Measurements from ENCODE around the gene NDUFA7.

DNA sequence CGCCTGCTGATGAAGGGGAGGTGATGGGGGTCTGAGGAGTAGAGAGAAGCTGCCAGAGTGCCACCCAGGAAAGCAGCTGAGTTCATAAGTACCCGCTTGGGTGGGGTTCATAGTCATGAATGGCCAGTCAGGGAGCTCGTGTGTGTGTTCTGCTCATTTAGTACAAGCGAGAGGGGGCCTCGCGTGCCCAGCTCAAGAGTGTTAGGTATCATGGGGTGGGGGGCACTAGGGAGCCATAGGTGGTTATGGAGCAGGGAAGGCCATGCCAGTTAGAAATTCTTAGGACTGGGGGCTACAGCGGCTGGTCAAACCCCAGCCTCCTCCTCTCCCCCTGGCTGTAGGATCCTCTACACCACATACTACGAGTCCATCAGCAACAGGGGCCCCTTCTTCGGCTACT, 59.8 kb downstream of the NDUFA7 start:
- TF ChIP-seq POLR2A (IDR thresholded peaks at IDR 0.05) = no peak
- TF ChIP-seq, protein P1, sequence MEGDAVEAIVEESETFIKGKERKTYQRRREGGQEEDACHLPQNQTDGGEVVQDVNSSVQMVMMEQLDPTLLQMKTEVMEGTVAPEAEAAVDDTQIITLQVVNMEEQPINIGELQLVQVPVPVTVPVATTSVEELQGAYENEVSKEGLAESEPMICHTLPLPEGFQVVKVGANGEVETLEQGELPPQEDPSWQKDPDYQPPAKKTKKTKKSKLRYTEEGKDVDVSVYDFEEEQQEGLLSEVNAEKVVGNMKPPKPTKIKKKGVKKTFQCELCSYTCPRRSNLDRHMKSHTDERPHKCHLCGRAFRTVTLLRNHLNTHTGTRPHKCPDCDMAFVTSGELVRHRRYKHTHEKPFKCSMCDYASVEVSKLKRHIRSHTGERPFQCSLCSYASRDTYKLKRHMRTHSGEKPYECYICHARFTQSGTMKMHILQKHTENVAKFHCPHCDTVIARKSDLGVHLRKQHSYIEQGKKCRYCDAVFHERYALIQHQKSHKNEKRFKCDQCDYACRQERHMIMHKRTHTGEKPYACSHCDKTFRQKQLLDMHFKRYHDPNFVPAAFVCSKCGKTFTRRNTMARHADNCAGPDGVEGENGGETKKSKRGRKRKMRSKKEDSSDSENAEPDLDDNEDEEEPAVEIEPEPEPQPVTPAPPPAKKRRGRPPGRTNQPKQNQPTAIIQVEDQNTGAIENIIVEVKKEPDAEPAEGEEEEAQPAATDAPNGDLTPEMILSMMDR (IDR thresholded peaks at IDR 0.05 in 4 of 5, conservative IDR thresholded peaks at IDR 0.05 in 1 of 5) = no peak

Measured in gastrocnemius medialis (tissue), 4 donors.